Uterus (tissue), 2 donors: Measurements from ENCODE around the gene TCF12.

Experiments used
- CTCF ChIP-seq, 4 experiments: fragments of 200-600 bp in 2 of 4; fragments of 450-650 bp in 2 of 4; sonication (generic) in 2 of 4; IDR thresholded peaks; one replicate each; pipeline ENCODE4 v1.5.1; 2016 to 2019; ENCODE audit warnings: antibody characterized with exemption in 4 of 4, mild to moderate bottlenecking in 2 of 4, moderate library complexity in 1 of 4
- POLR2A ChIP-seq, 2 donors: fragments of 450-650 bp; IDR thresholded peaks; one replicate each; pipeline ENCODE4 v1.6.1; 2016; ENCODE audit warnings: antibody characterized with exemption in 2 of 2, mild to moderate bottlenecking in 1 of 2, moderate library complexity in 1 of 2

- no peak for TF ChIP-seq CTCF (IDR thresholded peaks at IDR 0.05)
- no peak for TF ChIP-seq POLR2A (IDR thresholded peaks at IDR 0.05)
These were observed 4.8 kb upstream of the TCF12 start for GRCh38 chr15:56913670-56914069.
